HepG2 (cell line): ENCODE results near the gene VAMP2. TPM values are rescaled to one million over a fixed set of nuclear protein-coding genes. Genes with fewer than 3 reads are reported as not detected.

Experiments
- ARNT ChIP-seq: fragments of 450-650 bp; IDR thresholded peaks from 2 replicates; pipeline ENCODE4 v1.6.1; 2017
- ARNT2 ChIP-seq: sonication (generic); formaldehyde crosslinking; IDR thresholded peaks from 2 replicates; pipeline ENCODE4 v1.8.0; 2022; ENCODE audit warnings: mild to moderate bottlenecking, low read depth, missing genetic modification reagents, moderate library complexity
- ATF6 ChIP-seq: sonication (generic); formaldehyde crosslinking; conservative IDR thresholded peaks from 2 replicates; pipeline ENCODE4 v1.4.0; 2020; ENCODE audit warnings: missing genetic modification reagents
- BATF2 ChIP-seq: sonication (generic); formaldehyde crosslinking; IDR thresholded peaks from 2 replicates; pipeline ENCODE4 v1.8.0; 2022; ENCODE audit warnings: mild to moderate bottlenecking, missing genetic modification reagents, moderate library complexity
- DPF2 ChIP-seq: sonication (generic); formaldehyde crosslinking; IDR thresholded peaks from 2 replicates; pipeline ENCODE4 v1.4.0; 2020; ENCODE audit warnings: mild to moderate bottlenecking, low read depth, missing genetic modification reagents, borderline replicate concordance
- FOSL2 ChIP-seq: sonication (generic); formaldehyde crosslinking; IDR thresholded peaks from 2 replicates; pipeline ENCODE4 v1.4.0; 2020; ENCODE audit warnings: missing genetic modification reagents
- HHEX ChIP-seq: IDR thresholded peaks from 2 replicates; pipeline ENCODE4 v1.6.1; 2016; ENCODE audit warnings: control low read depth
- MAF1 ChIP-seq: sonication (generic); formaldehyde crosslinking; IDR thresholded peaks from 2 replicates; pipeline ENCODE4 v1.5.0; 2020; ENCODE audit warnings: missing genetic modification reagents, borderline replicate concordance
- MEIS2 ChIP-seq: sonication (generic); formaldehyde crosslinking; IDR thresholded peaks from 2 replicates; pipeline ENCODE4 v1.9.0; 2021; ENCODE audit warnings: mild to moderate bottlenecking, missing genetic modification reagents
- NFE2L1 ChIP-seq: sonication (generic); formaldehyde crosslinking; IDR thresholded peaks from 2 replicates; pipeline ENCODE4 v1.4.0; 2020; ENCODE audit warnings: missing genetic modification reagents, mild to moderate bottlenecking, borderline replicate concordance
- NR3C1 ChIP-seq: sonication (generic); formaldehyde crosslinking; IDR thresholded peaks from 2 replicates; pipeline ENCODE4 v1.4.0; 2020; ENCODE audit warnings: missing genetic modification reagents
- PHF20 ChIP-seq: sonication (generic); formaldehyde crosslinking; IDR thresholded peaks from 2 replicates; pipeline ENCODE4 v1.5.0; 2020; ENCODE audit warnings: mild to moderate bottlenecking, missing genetic modification reagents
- SATB2 ChIP-seq: sonication (generic); formaldehyde crosslinking; IDR thresholded peaks from 2 replicates; pipeline ENCODE4 v1.5.0; 2020; ENCODE audit warnings: missing genetic modification reagents
- SKI ChIP-seq: fragments of 450-650 bp; IDR thresholded peaks from one replicate; pipeline ENCODE4 v1.6.1; 2018; ENCODE audit warnings: mild to moderate bottlenecking; ENCODE audit not compliant: partially characterized antibody
- SP2 ChIP-seq: sonication (generic); formaldehyde crosslinking; IDR thresholded peaks from 2 replicates; pipeline ENCODE4 v1.5.1; 2020; ENCODE audit warnings: mild to moderate bottlenecking, missing genetic modification reagents
- SP4 ChIP-seq: sonication (generic); formaldehyde crosslinking; IDR thresholded peaks from 2 replicates; pipeline ENCODE4 v1.8.1; 2023; ENCODE audit warnings: mild to moderate bottlenecking, missing genetic modification reagents
- SRSF1 ChIP-seq: fragments of 200-400 bp; formaldehyde crosslinking; optimal IDR thresholded peaks from 2 replicates; pipeline ENCODE3; 2017; ENCODE audit warnings: mild to moderate bottlenecking, low read depth, low read length, moderate library complexity
- SSRP1 ChIP-seq: IDR thresholded peaks from 2 replicates; pipeline ENCODE4 v1.6.1; 2016; ENCODE audit warnings: control low read depth
- TGIF2 ChIP-seq: IDR thresholded peaks from 2 replicates; pipeline ENCODE4 v1.6.1; 2016; ENCODE audit warnings: control low read depth, missing compliant biosample characterization
- THRA ChIP-seq: sonication (generic); formaldehyde crosslinking; IDR thresholded peaks from 2 replicates; pipeline ENCODE4 v1.4.0; 2020; ENCODE audit warnings: missing genetic modification reagents, borderline replicate concordance
- ZNF160 ChIP-seq: sonication (generic); formaldehyde crosslinking; IDR thresholded peaks from 2 replicates; pipeline ENCODE4 v1.8.0; 2022; ENCODE audit warnings: mild to moderate bottlenecking, inconsistent platforms, missing genetic modification reagents
- ZNF180 ChIP-seq: sonication (generic); formaldehyde crosslinking; IDR thresholded peaks from 2 replicates; pipeline ENCODE4 v1.4.0; 2020; ENCODE audit warnings: low read depth, missing genetic modification reagents, borderline replicate concordance
- ZNF256 ChIP-seq: sonication (generic); formaldehyde crosslinking; conservative IDR thresholded peaks from 2 replicates; pipeline ENCODE4 v1.4.0; 2020; ENCODE audit warnings: missing genetic modification reagents
- ZNF335 ChIP-seq: sonication (generic); formaldehyde crosslinking; IDR thresholded peaks from 2 replicates; pipeline ENCODE4 v1.4.0; 2020; ENCODE audit warnings: missing genetic modification reagents
- ZNF501 ChIP-seq: sonication (generic); formaldehyde crosslinking; IDR thresholded peaks from 2 replicates; pipeline ENCODE4 v1.5.1; 2020; ENCODE audit warnings: mild to moderate bottlenecking, moderate library complexity, missing genetic modification reagents
- ZNF891 ChIP-seq: sonication (generic); formaldehyde crosslinking; IDR thresholded peaks from 2 replicates; pipeline ENCODE4 v1.5.0; 2020; ENCODE audit warnings: mild to moderate bottlenecking, missing genetic modification reagents
- polyA plus RNA-seq, 8 experiments: library from polyadenylated mRNA; depleted of rRNA in 3 of 8; stranded (reverse) in 7 of 8; unstranded in 1 of 8; fragments of >200 nt; fragmentation: Illumina TruSeq in 4 of 8; extraction: Trizol in 4 of 8; gene quantifications; 2 replicates each; pipeline versions ENCODE4 v1.2.1 to v1.2.3, GENCODE V29; 2011 to 2016; ENCODE audit warnings: low read depth in 4 of 8, missing spikeins in 1 of 8, mixed read lengths in 1 of 8; ENCODE audit not compliant: insufficient read depth in 1 of 8
- total RNA-seq, 5 experiments: library from RNA; depleted of rRNA; stranded (reverse); fragments of >200 nt; fragmentation: Illumina TruSeq; extraction: Trizol; gene quantifications; 2 replicates each; pipeline ENCODE4 v1.2.3, GENCODE V29; 2016; ENCODE audit warnings: low read depth in 1 of 5

VAMP2 gene
- total and polyA plus RNA-seq, 2 of the 13 experiments (the other 11 are each of a cell fraction or from before 2014, with no cell fraction given): 3.9 to 17.2 TPM

- TF ChIP-seq ZNF501 (peak; percentile 69; the same call in 1 of the 2 replicates), ARNT (no peak), SATB2 (CRISPR knock-in tag) (no peak), DPF2 (no peak), MAF1 (CRISPR knock-in tag) (peak; percentile 96), SKI (no peak), ARNT2 (CRISPR knock-in tag) (peak; percentile 39; the same call in 1 of the 2 replicates), BATF2 (CRISPR knock-in tag) (no peak), SP2 (CRISPR knock-in tag) (no peak), THRA (CRISPR knock-in tag) (peak; percentile 79; the same call in 1 of the 2 replicates), ZNF160 (CRISPR knock-in tag) (no peak), SRSF1 (peak; percentile 37), SP4 (no peak), MEIS2 (CRISPR knock-in tag) (0 out of 2 replicates have a peak, but pooled peaks have one; percentile 40), NR3C1 (CRISPR knock-in tag) (no peak), SSRP1 (CRISPR knock-in tag) (no peak), PHF20 (CRISPR knock-in tag) (no peak), ZNF256 (no peak), FOSL2 (CRISPR knock-in tag) (peak; percentile 58), TGIF2 (no peak), ZNF180 (no peak), ATF6 (CRISPR knock-in tag) (no peak), HHEX (CRISPR knock-in tag) (no peak), ZNF891 (CRISPR knock-in tag) (no peak), ZNF335 (no peak), NFE2L1 (CRISPR knock-in tag) (no peak)
Observed at GRCh38 chr17:8185582-8186445, 23.1 kb upstream of the VAMP2 start (continued).
